ENCODE measurements around the gene ASAP2.

Gene ASAP2

DNA sequence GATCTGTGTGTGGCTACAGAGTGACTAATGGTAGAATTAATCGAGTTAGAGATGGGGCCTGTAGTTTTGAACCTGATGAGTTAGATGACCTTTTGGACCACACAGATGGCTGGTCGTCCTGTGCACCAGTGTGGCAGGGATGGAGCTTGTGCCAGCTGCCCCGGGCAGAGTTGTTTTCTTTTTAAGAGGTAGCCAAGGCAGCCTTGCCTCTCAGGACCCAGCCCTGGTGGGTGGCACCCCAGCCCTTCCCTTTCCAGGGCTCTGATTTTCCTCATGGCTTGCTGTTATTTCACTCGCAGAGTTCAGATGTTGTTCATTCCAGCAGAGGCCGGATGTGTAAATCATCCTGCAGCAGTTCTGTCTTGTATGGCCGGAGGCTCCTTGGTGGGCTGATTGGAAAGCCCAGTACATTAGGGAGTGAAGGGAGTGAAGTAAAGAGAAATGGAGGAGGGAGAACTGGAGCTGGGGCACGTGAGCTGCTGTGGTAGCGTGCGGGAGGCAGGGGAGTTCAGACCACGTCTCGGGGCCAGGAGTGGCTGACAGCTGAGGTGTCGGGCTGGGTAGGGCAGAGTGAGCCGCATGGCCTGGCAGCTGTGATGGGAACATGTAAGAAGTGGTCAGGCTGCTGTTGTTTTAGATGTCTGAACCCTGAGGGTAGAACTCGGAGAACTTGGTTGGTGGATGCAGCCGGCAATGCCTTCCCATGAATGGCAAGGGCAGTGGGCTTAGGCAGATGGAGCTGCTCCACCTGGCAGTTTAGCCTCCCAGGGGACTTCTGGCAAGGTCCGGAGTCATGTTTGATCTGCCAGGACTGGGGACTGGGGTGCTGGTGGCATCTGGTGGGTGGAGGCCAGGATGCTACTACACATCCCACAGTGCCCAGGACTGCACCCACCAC lies 28.8 kb downstream of the ASAP2 start:
- no peak for TF ChIP-seq CTCF (IDR thresholded peaks at IDR 0.05; ENCODE audit: extremely low read depth, insufficient read depth, missing control alignments)
- in situ Hi-C loops (cut with MboI; ENCODE audit: low pct_unique_long_range_greater_than_20kb, low sequenced_read_pairs, unreplicated experiment), result no loop called here
- no peak for DNase-seq (ENCODE audit: low spot score)

DNA sequence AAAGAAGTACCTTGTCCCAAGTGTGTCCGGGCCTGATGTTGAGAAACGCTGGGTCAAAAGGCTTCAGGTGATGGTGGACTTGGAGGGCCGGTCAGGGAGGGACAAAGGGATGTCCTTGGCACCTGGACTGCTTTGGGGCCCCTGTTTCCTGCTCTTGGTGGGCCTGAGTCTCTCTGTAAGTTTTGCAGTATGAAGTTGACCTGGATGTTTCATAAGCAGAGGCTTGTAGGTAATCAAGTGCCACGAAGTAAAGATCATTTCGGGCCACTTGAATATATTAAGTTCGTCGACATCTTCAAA lies 29.4 kb downstream of the ASAP2 start:
- in situ Hi-C loops (cut with MboI; ENCODE audit: low pct_unique_long_range_greater_than_20kb, low sequenced_read_pairs, unreplicated experiment), result no loop called here
- DNase-seq (ENCODE audit: low spot score), result no peak
- TF ChIP-seq CTCF (IDR thresholded peaks at IDR 0.05; ENCODE audit: extremely low read depth, insufficient read depth, missing control alignments), result no peak

GRCh38 chr2:9236867-9237266 lies 30.3 kb downstream of the ASAP2 start:
- in situ Hi-C loops (cut with MboI; ENCODE audit: low pct_unique_long_range_greater_than_20kb, low sequenced_read_pairs, unreplicated experiment), result no loop called here

DNA sequence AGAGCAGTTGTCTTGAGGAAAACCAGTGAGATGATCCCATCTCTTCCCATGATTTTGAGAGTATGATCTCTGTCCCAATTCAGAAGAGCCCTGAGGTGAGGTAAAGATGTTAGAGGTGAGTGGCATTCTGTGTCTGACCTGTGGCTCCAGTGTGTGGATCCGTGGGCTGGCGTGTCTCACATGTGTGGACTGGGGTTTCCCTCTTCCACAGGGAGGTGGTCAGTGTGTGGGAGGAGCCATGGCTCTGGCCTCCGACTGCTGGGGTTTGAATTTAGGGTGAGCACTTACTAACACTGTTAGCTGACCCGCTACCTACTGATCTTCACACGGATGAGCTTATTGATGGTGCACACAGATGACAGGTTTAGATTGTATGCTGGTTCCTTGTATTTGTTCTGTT lies 31.2 kb downstream of the ASAP2 start:
- in situ Hi-C loops (cut with MboI; ENCODE audit: low pct_unique_long_range_greater_than_20kb, low sequenced_read_pairs, unreplicated experiment), result no loop called here
- TF ChIP-seq CTCF (IDR thresholded peaks at IDR 0.05; ENCODE audit: extremely low read depth, insufficient read depth, missing control alignments), result no peak
- no peak for DNase-seq (ENCODE audit: low spot score)

More at GRCh38 chr2:9236867-9237266, 30.3 kb downstream of the ASAP2 start:
- DNase-seq (ENCODE audit: low spot score), result no peak
- no peak for TF ChIP-seq CTCF (IDR thresholded peaks at IDR 0.05; ENCODE audit: extremely low read depth, insufficient read depth, missing control alignments)

GRCh38 chr2:9238591-9239326 lies 32.1 kb downstream of the ASAP2 start:
- no peak for TF ChIP-seq CTCF (IDR thresholded peaks at IDR 0.05; ENCODE audit: extremely low read depth, insufficient read depth, missing control alignments)
- in situ Hi-C loops (cut with MboI; ENCODE audit: low pct_unique_long_range_greater_than_20kb, low sequenced_read_pairs, unreplicated experiment), result no loop called here
- DNase-seq (ENCODE audit: low spot score), result no peak

DNA sequence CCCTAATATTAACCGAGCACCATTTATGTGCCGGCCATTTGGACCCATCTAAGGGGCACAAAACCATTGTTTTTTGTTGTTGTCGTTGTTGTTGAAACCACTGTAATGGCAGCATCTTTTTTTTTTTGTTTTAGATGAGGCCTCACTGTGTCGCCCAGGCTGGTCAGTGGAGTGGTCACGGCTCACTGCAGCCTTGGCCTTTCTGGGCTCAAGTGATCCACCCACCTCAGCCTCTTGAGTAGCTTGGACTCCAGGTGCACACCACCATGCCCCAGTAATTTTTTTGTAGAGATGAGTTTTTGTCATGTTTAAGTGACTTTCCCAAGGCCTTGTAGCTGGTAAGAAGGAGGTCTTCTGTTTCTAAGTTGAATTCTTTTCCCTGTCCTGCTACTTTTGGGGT lies 33.0 kb downstream of the ASAP2 start:
- in situ Hi-C loops (cut with MboI; ENCODE audit: low pct_unique_long_range_greater_than_20kb, low sequenced_read_pairs, unreplicated experiment), result no loop called here
- DNase-seq (ENCODE audit: low spot score), result no peak
- TF ChIP-seq CTCF (IDR thresholded peaks at IDR 0.05; ENCODE audit: extremely low read depth, insufficient read depth, missing control alignments), result no peak

Data from GM13977 (cell line).